Measurements from ENCODE around the gene ARHGAP30. TPM values are rescaled to one million over a fixed set of nuclear protein-coding genes. Genes with fewer than 3 reads are reported as not detected.

ARHGAP30 gene
- total and polyA plus RNA-seq, 2 experiments from 2014 or later = 0.21 TPM; not detected in 1

DNA sequence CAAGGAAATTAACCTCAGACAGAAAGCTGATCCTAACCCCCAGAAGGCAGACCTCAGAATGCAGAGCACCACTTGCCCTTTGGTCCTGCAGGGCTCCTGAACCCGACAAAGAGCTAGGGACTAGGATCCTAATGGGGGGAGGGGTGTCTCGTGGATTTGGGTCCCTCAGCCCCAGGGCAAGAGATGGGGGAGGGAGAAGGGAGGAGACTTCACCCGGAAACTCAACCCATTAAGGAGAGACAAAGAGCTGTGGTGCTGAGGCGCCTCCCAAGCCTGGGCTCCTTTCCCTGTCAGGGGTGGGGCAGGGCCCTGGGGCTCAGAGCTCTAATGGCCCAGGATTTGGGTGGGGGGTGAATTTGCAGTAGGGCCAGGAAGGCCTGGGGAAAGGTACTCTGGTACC, 16.8 kb upstream of the ARHGAP30 start:
- H3K36me3 ChIP-seq (ENCODE audit: low read depth) = no peaks in the 10 kb centered on the region
- H3K9ac ChIP-seq = no peak overlapping the region
- no peak overlapping the region for H3K27ac ChIP-seq
- peaks cover 54% of the 10 kb centered on the region for H3K4me1 ChIP-seq (ENCODE audit: insufficient read depth)
- H3K9me2 ChIP-seq (ENCODE audit: insufficient read depth) = no peaks in the 10 kb centered on the region
- DNase-seq = no peak
- H3K27me3 ChIP-seq (replicated peaks; ENCODE audit: insufficient read depth) = no peaks in the 10 kb centered on the region
- in situ Hi-C loops (cut with MboI) = no loop called here
- TF ChIP-seq EZH2phosphoT487 (IDR thresholded peaks at IDR 0.05; ENCODE audit: insufficient read depth, low read depth) (no peak), EZH2 (IDR thresholded peaks at IDR 0.05; ENCODE audit: insufficient read depth, poor library complexity, severe bottlenecking) (no peak)
- H3K4me3 ChIP-seq = no peak overlapping the region
- H4K20me1 ChIP-seq (ENCODE audit: insufficient read depth) = no peaks in the 10 kb centered on the region
- H3F3A ChIP-seq (ENCODE audit: insufficient read depth) = peaks cover 33% of the 10 kb centered on the region
- no peaks in the 10 kb centered on the region for H3K79me2 ChIP-seq (ENCODE audit: insufficient read depth)
- no peaks in the 10 kb centered on the region for H3K9me3 ChIP-seq (ENCODE audit: low read depth)
- no peak overlapping the region for H2AFZ ChIP-seq
- WGBS, 2 experiments (ENCODE audit: low coverage in 1 of 2, low lambda C conversion rate in 2 of 2, missing lambda C conversion rate in 2 of 2) = 29 to 44% methylated on average over 3 to 4 of the region's 4 CpGs
- no peak overlapping the region for H3K4me2 ChIP-seq (ENCODE audit: unreplicated experiment)

DNA sequence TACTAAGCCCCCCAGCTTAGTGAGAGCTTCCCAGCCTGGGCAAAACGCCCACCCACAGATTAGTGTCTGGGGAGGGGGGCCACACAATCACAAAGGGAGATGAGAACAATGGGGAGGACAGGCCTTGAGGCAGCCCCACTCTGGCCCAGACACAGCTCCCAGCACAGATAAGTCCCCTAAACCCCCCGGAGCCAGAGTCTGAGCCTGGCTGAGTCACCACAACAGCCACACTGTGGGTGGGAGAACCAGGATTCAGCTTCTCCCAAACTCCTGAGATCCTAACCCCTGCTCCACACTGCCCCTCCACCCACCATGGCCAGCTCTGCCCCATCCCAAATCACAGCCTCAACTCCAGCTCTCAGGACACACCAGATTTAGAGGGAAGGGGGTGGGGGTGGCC, 15.5 kb upstream of the ARHGAP30 start:
- H3K9ac ChIP-seq = peak overlapping the region; percentile 17; the same call in 1 of the 2 replicates
- in situ Hi-C loops (cut with MboI) = no loop called here
- no peak for TF ChIP-seq EZH2phosphoT487 (IDR thresholded peaks at IDR 0.05; ENCODE audit: insufficient read depth, low read depth)
- H2AFZ ChIP-seq = peak overlapping the region; percentile 62
- DNase-seq = peak; percentile 60
- peaks cover 67% of the 10 kb centered on the region for H3K4me1 ChIP-seq (ENCODE audit: insufficient read depth)
- H3K9me2 ChIP-seq (ENCODE audit: insufficient read depth) = no peaks in the 10 kb centered on the region
- no peak overlapping the region for H3K4me3 ChIP-seq
- H3K9me3 ChIP-seq (ENCODE audit: low read depth) = no peaks in the 10 kb centered on the region
- H4K20me1 ChIP-seq (ENCODE audit: insufficient read depth) = no peaks in the 10 kb centered on the region
- H3K36me3 ChIP-seq (ENCODE audit: low read depth) = no peaks in the 10 kb centered on the region
- no peak overlapping the region for H3K4me2 ChIP-seq (ENCODE audit: unreplicated experiment)
- no peaks in the 10 kb centered on the region for H3K79me2 ChIP-seq (ENCODE audit: insufficient read depth)
- 59 to 60% methylated on average over 2 of the region's 2 CpGs for WGBS, 2 experiments (ENCODE audit: low coverage in 1 of 2, low lambda C conversion rate in 2 of 2, missing lambda C conversion rate in 2 of 2)
- H3F3A ChIP-seq (ENCODE audit: insufficient read depth) = peaks cover 40% of the 10 kb centered on the region
- H3K27ac ChIP-seq = peak overlapping the region; percentile 88; the same call in 1 of the 2 replicates
- no peaks in the 10 kb centered on the region for H3K27me3 ChIP-seq (replicated peaks; ENCODE audit: insufficient read depth)

DNA sequence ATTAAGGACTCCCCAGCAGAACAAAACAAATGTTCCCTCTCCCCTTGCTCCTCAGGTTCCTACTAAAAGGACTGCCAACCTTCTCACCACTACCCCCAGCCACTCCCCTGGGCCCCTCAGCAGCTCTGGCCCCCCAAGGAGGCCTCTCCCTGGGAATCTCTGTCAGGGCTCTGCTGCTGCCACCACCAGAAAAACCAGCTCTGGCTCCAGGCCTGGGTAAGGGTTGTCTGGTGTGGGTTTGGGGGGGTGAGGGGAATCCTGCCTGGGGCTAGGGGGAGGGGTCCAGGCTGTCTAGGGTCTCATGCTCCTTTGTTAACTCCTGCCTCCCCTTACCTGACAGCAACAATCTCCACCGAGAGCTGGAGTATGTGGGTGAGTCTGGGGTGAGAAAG, 14.9 kb upstream of the ARHGAP30 start:
- H3K79me2 ChIP-seq (ENCODE audit: insufficient read depth) = no peaks in the 10 kb centered on the region
- H3K36me3 ChIP-seq (ENCODE audit: low read depth) = no peaks in the 10 kb centered on the region
- no peaks in the 10 kb centered on the region for H4K20me1 ChIP-seq (ENCODE audit: insufficient read depth)
- H3K27me3 ChIP-seq (replicated peaks; ENCODE audit: insufficient read depth) = no peaks in the 10 kb centered on the region
- 0 out of 2 replicates have a peak overlapping the region, but pooled peaks have one; percentile 17 for H3K9ac ChIP-seq
- H3K9me2 ChIP-seq (ENCODE audit: insufficient read depth) = no peaks in the 10 kb centered on the region
- H3K4me1 ChIP-seq (ENCODE audit: insufficient read depth) = peaks cover 70% of the 10 kb centered on the region
- WGBS, 2 experiments (ENCODE audit: low coverage in 1 of 2, low lambda C conversion rate in 2 of 2, missing lambda C conversion rate in 2 of 2) = 100% methylated on average over 1 of the region's 1 CpG; no CpG with 5 or more reads in 1 of the 2 experiments
- H2AFZ ChIP-seq = no peak overlapping the region
- H3K4me2 ChIP-seq (ENCODE audit: unreplicated experiment) = no peak overlapping the region
- TF ChIP-seq EZH2phosphoT487 (IDR thresholded peaks at IDR 0.05; ENCODE audit: insufficient read depth, low read depth) (no peak), EZH2 (IDR thresholded peaks at IDR 0.05; ENCODE audit: insufficient read depth, poor library complexity, severe bottlenecking) (no peak)
- peaks cover 43% of the 10 kb centered on the region for H3F3A ChIP-seq (ENCODE audit: insufficient read depth)
- in situ Hi-C loops (cut with MboI) = no loop called here
- no peak for DNase-seq
- peak overlapping the region; percentile 88 for H3K27ac ChIP-seq
- no peak overlapping the region for H3K4me3 ChIP-seq
- H3K9me3 ChIP-seq (ENCODE audit: low read depth) = no peaks in the 10 kb centered on the region

DNA sequence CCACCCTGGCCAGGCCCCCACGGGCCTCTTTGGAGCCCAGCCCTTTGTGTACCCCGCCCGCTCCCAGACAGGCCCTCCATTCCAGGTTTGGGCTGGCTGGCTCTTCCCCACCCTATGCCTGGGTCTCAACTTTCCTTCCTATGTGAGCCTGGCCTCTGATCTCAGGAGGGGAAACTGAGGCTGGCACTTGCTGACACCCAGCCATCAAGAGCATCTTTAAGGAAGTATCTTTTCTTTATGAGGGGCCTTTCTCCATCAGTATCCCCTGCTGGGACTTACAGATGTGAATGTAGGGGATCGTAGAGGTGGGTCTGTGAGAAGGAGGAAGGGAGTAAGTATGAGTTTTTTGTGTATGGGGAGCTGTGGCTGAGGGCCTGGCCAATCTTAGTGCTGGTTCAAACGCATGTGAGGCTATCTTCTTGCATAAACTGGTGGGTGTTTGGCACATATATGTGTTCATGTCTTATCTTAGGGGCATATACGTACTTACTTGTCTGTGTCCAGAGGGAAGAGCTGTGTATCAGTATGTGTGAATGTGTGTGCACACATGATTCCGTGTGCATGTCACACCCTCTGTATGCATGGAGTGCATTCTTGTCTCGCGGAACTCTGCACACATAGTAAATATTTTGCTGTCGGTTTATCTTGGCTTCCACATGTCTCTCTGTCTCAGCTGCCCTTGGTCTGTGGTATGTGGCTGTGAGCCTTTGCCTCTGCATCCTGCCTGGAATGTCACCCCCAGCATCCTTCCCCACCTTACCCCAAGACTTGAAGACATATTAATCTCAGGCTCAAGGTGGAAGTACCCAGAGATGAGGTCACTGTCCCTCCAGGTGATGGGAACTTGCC, 14.3 kb upstream of the ARHGAP30 start:
- Histone ChIP-seq H2AFZ (peak overlapping the region; percentile 69), H3K79me2 (ENCODE audit: insufficient read depth) (no peaks in the 10 kb centered on the region), H3K9me3 (ENCODE audit: low read depth) (no peaks in the 10 kb centered on the region), H3F3A (ENCODE audit: insufficient read depth) (peaks cover 43% of the 10 kb centered on the region), H3K9ac (peak overlapping the region; percentile 74), H3K4me3 (no peak overlapping the region), H3K9me2 (ENCODE audit: insufficient read depth) (no peaks in the 10 kb centered on the region), H3K36me3 (ENCODE audit: low read depth) (no peaks in the 10 kb centered on the region), H3K27ac (peak overlapping the region; percentile 88), H3K4me1 (ENCODE audit: insufficient read depth) (peaks cover 70% of the 10 kb centered on the region), H3K4me2 (ENCODE audit: unreplicated experiment) (peak overlapping the region; percentile 42), H3K27me3 (replicated peaks; ENCODE audit: insufficient read depth) (no peaks in the 10 kb centered on the region), H4K20me1 (ENCODE audit: insufficient read depth) (no peaks in the 10 kb centered on the region)
- DNase-seq = no peak
- 59 to 61% methylated on average over 10 of the region's 10 CpGs for WGBS, 2 experiments (ENCODE audit: low coverage in 1 of 2, low lambda C conversion rate in 2 of 2, missing lambda C conversion rate in 2 of 2)
- TF ChIP-seq EZH2 (IDR thresholded peaks at IDR 0.05; ENCODE audit: insufficient read depth, poor library complexity, severe bottlenecking) = no peak
- no peak for TF ChIP-seq EZH2phosphoT487 (IDR thresholded peaks at IDR 0.05; ENCODE audit: insufficient read depth, low read depth)
- in situ Hi-C loops (cut with MboI) = no loop called here
